Glomerular endothelial cell (primary cell): ENCODE data around the gene SSC5D. TPM values are rescaled to one million over a fixed set of nuclear protein-coding genes. Genes with fewer than 3 reads are reported as not detected.
"Not testable (repeated sequence)": the region's sequence is repeated elsewhere in the genome, so short reads cannot be mapped to it uniquely, and the experiment has no call there.

ENCODE experiments used
- DNase-seq: peaks from one replicate; pipeline ENCODE4 v3.0.0-alpha.2; 2011; ENCODE audit warnings: low read depth, low spot score; ENCODE audit errors: extremely low read depth
- total RNA-seq: library from RNA; depleted of rRNA; stranded (reverse); fragments of >200 nt; gene quantifications from 2 replicates; pipeline ENCODE4 v1.2.3, GENCODE V29; 2015

Gene SSC5D
- total RNA-seq, 1 donor from 2014 or later: 2.4 TPM

DNA sequence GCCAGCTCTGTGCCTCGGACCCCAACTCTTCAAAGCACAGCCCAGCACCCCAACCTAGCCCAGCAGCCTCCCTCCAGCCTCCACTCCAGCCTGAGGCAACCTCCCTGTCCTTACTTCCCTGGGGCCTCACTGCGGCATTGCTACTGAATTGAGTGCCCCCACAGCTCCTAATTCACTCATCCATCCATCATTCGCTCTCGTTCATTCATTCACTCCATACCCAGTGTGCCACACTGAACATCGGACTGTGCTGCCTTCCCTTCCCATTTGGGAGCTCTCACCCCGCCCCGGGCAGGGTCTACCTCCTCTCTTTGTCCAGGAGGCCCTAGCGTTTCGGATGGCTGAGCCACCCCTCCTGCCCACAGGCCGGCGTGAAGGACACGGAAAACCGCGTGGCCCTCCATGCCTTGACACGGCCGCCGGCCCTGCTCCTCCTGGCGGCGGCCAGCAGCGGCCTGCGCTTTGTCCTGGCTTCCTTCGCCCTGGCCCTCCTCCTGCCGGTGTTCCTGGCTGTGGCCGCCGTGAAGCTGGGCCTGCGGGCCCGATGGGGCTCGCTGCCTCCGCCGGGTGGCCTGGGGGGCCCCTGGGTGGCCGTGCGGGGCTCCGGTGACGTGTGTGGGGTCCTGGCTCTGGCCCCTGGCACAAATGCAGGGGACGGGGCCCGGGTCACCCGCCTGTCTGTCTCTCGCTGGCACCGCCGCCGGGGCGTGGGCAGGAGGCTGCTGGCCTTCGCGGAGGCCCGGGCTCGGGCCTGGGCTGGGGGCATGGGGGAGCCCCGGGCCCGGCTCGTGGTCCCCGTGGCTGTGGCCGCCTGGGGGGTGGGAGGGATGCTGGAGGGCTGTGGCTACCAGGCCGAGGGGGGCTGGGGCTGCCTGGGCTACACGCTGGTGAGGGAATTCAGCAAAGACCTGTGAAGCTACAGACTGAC is 1.9 kb upstream of the SSC5D start:
- DNase-seq: no peak

DNA sequence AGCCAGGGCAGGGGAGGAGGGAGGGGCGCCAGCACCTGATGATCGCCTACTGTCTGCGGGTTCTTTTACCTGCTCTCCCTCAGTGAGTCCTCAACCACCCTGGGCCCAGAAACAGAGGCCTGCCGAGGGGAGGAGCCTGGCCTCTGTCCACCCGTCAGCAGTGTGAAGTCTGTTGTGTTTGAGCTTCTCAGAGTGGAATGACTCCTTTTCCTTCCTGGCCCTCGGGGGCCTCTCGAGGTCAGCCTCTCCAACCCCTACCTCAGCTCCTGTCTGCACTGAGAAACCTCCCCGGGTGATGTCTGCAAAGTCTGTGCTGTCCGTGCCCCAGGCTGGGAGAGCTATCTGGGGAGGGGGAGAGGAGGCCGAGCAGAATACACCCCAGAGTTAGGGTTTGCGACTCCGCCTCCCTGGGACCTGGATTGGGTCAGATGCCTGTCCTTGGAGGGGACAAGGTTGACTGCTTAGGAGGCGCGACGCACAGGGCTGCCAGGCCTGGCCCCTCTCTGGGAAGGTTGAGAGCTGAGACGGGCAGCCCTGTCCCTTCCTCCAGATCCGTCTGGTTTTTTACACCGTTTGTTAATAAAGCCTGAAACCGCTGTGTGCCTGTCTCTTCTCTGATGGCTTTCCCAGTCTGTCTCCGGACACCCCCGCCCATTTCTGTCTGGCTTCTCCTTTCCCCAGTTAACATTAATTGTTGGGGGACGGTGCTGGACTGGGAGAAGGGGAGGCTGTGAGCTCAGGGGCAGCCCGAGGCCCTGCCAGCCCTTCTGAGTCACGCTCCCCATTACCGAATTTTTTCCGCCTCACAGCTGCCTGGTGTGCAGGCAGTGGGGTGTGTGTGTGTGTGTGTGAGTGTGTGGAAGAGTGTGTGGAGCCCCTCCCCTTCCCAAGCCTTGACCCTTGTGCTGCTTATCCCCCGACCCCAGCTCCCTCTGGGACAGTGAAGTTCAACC is 989 bp upstream of the SSC5D start:
- no peak for DNase-seq

DNA sequence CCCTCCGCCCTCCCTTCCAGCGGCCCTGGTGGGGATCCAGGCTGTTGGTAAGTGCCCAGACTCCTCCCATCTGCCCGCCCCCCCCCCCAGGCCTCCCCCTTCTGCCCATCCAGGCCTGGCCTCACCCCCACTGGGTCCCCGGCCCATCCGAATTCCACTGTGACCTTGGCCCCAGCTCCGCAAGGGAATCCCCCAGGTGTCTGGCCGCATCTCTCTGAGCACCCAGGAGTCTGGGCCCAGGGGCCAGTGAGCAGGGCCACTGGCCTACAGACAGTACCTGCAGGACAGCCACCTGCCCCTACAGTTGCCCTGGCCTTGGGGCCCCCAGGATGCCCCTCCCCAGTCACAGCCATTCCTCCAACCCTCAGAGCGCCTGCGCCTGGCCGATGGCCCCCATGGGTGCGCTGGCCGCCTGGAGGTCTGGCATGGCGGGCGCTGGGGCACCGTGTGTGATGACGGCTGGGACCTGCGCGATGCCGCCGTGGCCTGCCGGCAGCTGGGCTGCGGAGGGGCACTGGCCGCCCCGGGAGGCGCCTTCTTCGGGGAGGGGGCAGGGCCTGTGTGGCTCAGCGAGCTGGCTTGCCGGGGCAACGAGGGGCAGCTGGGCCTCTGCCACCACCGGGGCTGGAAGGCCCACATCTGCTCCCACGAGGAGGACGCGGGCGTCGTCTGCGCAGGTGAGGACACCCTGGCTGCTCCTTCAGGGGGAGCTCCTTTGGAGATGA is 912 bp downstream of the SSC5D start:
- no peak for DNase-seq

DNA sequence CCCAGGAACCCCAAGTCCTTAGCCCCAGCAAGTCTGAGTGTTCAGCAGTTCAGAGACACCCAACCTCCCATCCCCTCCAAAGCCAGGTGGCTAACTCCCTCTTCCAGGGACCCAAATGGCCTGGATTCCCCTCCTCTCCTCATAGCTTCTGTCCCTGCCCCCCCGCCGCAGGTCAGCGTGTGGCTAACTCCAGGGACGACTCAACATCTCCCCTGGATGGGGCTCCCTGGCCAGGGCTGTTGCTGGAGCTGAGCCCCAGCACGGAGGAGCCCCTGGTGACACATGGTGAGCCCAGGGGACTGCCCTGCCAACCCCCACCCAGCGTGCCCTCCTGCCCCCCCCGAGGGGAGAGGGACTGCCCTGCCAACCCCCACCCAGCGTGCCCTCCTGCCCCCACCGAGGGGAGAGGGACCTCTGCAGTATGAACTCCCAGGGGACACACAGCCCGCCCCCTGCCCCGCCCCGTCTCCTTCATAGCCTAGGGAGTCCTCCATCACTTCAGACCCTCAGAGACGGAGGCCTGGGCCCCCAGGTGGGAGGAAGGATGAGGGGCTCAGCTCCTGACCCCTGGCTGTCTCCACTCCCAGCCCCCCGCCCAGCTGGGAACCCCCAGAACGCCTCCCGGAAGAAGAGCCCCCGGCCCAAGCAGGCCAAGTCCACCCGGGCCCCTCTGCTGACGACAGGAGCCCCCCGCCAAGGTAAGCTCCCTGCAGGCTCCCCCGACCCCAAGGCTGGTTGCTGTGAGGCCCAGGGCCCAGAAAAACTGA is 1.7 kb downstream of the SSC5D start:
- DNase-seq: no peak

DNA sequence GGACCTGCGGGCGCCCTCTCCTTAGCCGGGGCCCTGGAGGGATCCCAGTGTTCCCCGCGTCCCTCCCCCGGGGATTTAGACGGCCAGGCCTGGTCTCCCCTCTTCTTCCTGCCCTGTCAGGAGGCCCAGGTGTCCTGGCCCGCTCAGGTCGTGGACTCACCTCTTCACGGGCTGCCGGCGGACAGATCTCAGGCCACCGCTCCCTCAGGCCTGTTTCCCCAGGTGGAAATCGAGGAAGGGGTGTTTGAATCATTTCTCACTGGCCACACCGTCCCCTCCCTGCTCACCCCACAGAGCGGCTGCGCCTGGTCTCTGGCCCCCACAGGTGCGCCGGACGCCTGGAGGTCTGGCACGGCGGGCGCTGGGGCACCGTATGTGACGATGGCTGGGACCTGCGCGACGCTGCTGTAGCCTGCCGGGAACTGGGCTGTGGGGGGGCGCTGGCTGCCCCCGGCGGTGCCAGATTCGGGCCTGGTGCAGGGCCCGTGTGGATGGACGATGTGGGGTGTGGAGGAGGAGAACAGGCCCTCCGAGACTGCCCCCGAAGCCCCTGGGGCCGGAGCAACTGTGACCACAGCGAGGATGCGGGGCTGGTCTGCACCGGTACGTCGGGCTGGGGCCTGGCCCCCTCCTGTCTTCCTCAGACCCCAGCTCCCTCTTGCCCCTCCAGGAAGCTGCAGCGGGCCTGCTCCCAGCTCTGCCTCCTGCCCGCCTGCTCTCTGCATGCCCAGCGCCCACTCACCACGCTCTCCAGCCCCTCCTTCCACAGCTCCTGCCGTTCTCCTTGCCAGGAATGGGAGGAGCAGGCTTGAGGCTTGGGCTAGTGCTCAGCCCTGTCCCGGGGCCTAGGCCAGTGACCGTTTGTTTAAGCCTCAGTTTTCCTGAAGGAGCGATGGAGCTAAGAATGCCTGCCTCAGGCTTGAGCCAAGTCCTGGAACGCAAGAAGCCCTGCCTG is 2.5 kb downstream of the SSC5D start:
- no peak for DNase-seq

DNA sequence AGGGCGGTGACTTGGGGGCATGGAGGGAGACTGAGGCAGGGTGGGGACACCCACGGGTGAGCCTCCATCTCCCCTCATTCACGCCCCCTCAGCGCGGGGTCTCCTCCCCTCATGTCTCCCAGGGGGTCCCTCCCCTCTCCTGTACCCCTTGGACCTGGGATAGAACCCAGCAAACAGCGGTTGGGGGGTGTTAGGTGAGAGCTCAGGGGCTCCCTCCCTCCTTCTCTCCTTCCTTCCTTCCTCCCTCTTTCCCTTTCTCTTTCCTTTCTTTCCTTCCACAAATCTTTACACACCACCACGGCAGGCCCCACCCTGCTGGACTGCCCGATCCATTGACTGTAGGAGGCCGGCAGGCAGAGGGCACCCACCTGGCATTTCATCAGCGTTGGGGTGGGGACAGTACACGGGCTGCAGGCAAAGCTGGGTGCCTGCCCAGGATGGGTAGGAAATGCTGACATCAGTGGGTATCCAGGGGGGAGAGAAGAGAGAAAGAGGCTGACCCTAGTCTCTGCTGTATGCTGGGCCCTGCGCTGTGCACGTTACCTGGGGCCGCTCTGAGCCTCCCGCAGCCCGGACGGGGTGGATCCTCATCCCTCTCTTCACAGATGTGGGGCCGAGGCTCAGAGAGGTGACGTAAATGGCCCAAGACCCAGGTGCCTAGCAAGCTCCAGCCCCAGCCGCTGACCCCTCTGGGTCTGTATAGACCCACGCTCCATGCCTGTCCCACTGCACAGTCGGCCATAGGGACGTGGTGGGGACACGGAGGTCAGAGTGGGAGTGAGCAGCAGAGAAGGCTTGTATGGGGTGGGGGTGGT is 3.5 kb downstream of the SSC5D start:
- DNase-seq: no peak

DNA sequence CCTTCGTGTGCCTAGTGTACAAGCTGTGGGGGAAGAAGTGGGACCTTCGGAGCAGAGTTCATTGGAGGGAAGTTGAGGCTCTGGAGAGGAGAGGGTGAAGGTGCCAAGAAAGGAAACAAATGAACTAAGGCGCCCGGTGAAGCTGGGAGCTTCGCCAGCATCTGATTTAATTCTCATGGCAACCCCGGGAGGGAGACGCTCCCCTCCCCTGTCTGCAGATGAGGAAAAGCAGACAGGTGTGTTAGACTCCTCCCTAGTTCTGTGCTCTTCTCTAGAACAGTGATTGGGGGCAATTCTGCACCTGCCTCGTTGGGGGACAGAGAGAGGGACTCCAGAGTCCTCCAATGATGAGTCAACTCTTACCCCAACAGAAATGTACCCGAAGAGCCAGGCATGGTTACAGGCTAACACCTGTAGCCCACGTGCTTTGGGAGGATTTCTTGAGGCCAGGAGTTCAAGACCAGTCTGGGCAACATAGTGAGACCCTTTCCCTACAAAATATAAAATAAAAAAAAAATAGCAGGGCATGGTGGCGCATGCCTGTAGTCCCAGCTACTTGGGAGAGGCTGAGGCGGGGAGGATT is 4.2 kb downstream of the SSC5D start:
- no peak for DNase-seq

DNA sequence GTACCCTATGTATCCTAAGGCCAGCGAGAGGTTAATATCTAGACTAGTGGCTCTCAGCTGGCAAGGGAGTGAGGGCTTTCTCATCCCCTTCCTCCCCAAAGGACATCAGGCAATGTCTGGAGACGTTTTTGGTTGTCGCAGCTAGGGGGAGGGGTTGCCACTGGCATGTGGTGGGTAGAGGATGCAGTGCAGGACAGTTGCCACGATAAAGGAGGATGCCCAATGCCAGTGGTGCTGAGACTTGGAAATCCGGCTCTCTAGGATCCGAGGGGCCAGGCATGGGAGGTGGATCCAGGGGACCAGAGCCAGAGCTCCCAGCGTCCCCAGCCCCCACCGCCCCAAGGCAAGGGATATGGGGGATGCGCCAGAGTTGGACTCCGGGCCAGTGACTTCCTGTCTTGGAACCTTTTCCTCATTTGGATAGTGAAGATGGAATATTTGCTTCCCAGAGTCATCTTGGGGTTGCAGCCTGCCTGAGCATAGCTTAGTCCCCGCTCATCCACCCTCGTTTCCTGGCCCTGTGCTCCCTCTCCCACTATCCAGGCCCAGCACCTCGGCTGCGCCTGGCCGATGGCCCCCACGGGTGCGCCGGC is 4.9 kb downstream of the SSC5D start:
- DNase-seq: no peak

DNA sequence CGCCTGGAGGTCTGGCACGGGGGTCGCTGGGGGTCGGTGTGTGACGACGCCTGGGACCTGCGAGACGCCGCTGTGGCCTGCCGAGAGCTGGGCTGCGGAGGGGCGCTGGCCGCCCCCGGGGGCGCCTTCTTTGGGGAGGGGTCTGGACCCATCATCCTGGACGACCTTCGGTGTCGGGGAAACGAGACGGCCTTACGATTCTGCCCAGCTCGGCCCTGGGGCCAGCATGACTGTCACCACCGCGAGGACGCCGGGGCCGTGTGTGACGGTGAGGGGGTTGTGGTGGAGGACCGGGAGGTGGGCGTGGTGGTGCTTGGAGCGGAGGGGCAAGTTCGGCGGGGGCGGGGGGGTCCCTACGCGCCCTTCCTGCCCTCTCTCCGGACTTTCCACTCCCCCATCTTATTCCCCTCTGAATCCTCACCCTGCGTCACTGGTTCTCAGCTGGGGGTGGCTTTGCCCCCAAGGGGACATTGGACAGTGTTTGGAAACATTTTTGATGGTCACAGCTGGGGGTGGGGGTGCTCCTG is 5.5 kb downstream of the SSC5D start:
- DNase-seq: no peak

DNA sequence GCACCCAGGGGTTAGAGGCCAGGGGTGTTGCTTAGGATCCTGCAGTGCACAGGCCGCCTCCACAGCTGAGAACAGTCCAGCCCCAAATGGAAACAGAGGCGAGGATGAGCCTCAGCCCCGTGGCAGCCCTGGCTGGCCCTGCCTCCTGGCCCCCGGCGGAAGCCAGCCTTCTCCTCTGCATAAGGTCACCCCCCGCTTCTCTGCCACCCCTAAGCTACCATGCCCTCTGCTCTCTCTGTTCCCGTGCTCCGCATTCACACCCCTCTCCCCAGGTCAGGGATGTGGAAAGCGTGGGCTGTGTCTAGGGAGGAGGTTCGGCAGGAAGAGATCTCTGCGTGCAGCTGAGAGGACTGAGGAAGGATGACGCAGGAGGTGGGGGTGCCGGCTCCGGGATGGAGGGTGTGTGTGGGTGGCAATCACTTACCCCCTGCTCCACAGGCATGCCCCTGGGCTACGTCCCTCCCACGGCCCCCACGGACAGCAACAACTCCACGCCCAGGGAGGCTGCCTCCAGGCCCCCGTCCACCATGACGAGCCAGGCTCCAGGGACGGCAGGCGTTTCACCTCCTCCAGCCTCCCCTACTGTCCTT is 6.0 kb downstream of the SSC5D start:
- DNase-seq: no peak

DNA sequence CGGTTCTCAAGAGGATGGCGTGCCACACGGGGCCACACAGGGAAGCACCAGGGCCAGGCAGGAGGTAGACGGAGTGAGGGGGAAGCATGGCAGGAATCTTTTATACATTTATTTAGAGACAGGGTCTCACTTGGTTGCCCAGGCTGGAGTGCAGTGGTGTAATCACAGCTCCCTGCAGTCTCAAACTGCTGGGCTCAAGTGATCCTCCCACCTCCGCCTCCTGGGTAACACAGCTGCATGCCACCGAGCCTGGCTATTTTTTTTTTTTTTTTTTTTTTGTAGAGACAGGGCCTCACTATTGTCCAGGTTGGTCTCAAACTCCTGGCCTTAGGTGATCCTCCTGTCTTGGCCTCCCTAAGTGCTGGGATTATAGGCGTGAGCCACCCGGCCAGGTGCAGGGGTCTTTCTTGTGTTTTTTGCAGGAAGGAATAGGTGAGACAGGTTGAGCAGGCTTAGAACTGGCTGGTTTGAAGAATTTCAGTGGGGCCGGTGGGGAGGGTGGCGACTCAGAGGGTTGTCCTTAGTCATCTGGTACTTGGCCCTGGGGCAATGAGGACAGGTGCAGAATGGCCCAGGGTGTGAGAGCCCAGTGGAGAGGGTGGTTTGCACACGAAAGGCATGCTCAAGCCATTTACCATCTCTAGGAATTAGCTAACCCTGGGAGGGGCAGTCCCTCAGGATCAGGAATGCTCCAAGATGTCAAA is 7.6 kb downstream of the SSC5D start:
- no peak for DNase-seq

DNA sequence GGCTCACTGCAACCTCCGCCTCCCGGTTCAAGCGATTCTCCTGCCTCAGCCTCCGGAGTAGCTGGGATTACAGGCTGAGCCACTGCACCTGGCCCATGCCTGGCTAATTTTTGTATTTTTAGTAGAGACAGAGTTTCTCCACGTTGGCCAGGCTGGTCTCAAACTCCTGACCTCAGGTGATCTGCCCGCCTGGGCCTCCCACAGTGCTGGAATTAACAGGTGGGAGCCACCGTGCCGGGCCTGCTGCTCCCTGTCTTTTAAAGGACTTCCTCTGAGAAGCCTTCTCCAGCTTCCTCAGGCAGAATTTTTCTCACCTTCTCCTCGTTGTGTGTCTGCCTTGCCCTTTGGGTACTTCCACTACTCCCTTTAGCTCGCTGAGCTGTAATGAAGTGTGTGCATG is 8.6 kb downstream of the SSC5D start:
- DNase-seq: not testable (repeated sequence)

DNA sequence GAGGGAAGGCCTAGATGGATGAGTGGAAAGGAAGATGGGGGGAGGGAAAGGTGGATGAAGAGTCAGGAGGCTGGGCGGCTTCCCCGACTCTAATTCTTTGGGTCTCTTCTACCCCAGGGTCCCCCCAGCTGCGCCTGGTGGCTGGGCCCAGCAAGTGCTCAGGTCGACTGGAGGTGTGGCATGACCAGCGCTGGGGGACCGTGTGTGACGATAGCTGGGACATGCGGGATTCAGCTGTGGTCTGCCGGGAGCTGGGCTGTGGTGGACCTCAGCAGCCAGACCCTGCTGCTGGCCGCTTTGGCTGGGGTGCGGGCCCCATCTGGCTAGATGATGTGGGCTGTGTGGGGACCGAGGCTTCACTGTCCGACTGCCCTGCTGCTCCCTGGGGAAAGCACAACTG is 9.5 kb downstream of the SSC5D start:
- DNase-seq: no peak

DNA sequence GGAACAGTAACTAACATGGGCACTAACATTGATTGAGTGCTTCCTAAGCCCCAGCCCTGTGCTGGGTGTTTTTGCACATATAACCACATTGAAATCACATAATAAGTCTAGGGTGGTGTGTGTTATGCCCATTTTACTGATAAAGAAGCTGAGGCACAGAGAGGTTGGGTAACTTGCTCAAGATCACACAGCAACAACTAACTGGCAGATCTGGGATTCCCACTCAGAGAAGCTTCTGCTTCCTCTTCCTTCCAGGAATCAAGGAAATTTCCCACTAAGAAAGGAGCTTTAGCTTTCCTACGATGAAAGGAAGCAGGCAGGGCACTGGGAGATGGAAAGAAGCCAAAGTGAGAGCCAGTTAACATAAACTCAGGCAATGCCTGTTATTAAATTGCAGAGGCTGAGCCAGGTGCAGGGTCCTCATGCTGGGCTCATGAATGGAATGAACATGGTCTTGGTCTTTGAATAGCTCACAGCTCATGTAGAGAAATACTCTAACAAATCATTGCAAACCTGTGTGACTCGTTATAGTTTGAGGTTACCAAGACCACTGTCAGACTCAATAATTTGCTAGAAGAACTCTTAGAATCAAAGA is 10.1 kb downstream of the SSC5D start:
- no peak for DNase-seq

DNA sequence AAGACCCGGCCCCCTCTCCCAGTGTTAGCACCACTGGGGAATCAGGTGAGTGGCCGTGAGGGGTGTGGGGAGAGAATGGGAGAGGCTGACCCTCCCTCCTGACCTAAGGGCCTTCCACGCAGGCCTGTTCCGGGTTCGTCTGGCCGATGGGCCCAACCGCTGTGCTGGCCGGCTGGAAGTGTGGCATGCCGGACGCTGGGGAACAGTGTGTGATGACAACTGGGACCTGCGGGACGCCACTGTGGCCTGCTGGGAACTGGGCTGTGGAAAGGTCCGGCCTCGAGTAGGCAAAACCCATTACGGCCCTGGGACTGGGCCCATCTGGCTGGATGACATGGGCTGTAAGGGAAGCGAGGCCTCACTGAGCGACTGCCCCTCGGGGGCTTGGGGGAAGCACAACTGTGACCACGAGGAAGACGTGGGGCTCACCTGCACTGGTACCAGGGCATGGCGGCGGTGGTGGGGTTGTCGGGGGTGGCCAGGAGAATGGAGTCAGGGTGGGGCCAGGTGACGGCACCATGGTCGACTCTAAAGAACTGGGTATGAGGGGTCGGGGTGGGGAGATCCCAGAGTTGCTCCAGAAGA is 12.2 kb downstream of the SSC5D start:
- no peak for DNase-seq
